ENCODE results near the gene TOP1. TPM values are rescaled to one million over a fixed set of nuclear protein-coding genes. Genes with fewer than 3 reads are reported as not detected.
"Not testable (repeated sequence)": the region's sequence is repeated elsewhere in the genome, so short reads cannot be mapped to it uniquely, and the experiment has no call there.

TOP1 gene
- polyA plus RNA-seq, 2 donors = 25.7 to 27.0 TPM

GRCh38 chr20:41128317-41128716, 99.7 kb downstream of the TOP1 start:
- H3K4me3 ChIP-seq (ENCODE audit: low read depth in 1 of 2, low read length in 2 of 2); H3K4me1 ChIP-seq (ENCODE audit: control insufficient read depth in 2 of 2, insufficient read depth in 2 of 2, low read length in 1 of 2); H3K27me3 ChIP-seq (ENCODE audit: control insufficient read depth in 1 of 2, insufficient read depth in 2 of 2, low read length in 2 of 2); H3K9me3 ChIP-seq (ENCODE audit: control insufficient read depth in 2 of 2, insufficient read depth in 1 of 2, low read depth in 1 of 2, low read length in 1 of 2); H3K27ac ChIP-seq (ENCODE audit: low read depth in 2 of 2, low read length in 1 of 2): not testable (repeated sequence)
- WGBS, 2 donors = 56% methylated on average over 1 of the region's 3 CpGs; no CpG with 5 or more reads in 1 of the 2 donors
- peaks cover 0 to 19% of the 10 kb centered on the region in 2 donors for H3K36me3 ChIP-seq (ENCODE audit: control insufficient read depth in 2 of 2, insufficient read depth in 2 of 2, low read length in 1 of 2)

GRCh38 chr20:41131594-41132387, 103.2 kb downstream of the TOP1 start:
- no peak overlapping the region for H3K4me3 ChIP-seq (ENCODE audit: low read depth in 1 of 2, low read length in 2 of 2)

GRCh38 chr20:41132388-41132775, 103.8 kb downstream of the TOP1 start:
- H3K9me3 ChIP-seq (ENCODE audit: control insufficient read depth in 2 of 2, insufficient read depth in 1 of 2, low read depth in 1 of 2, low read length in 1 of 2); H3K4me3 ChIP-seq (ENCODE audit: low read depth in 1 of 2, low read length in 2 of 2); H3K27me3 ChIP-seq (ENCODE audit: control insufficient read depth in 1 of 2, insufficient read depth in 2 of 2, low read length in 2 of 2); H3K36me3 ChIP-seq (ENCODE audit: control insufficient read depth in 2 of 2, insufficient read depth in 2 of 2, low read length in 1 of 2); H3K27ac ChIP-seq (ENCODE audit: low read depth in 2 of 2, low read length in 1 of 2): not testable (repeated sequence)
- WGBS, 2 donors = 77 to 81% methylated on average over 9 of the region's 9 CpGs
- peaks cover 3 to 17% of the 10 kb centered on the region in 2 donors for H3K4me1 ChIP-seq (ENCODE audit: control insufficient read depth in 2 of 2, insufficient read depth in 2 of 2, low read length in 1 of 2)

More at GRCh38 chr20:41131594-41132387, 103.2 kb downstream of the TOP1 start:
- H3K9me3 ChIP-seq (ENCODE audit: control insufficient read depth in 2 of 2, insufficient read depth in 1 of 2, low read depth in 1 of 2, low read length in 1 of 2) = no peaks in the 10 kb centered on the region
- WGBS, 2 donors = 75 to 78% methylated on average over 5 of the region's 5 CpGs
- H3K27me3 ChIP-seq (ENCODE audit: control insufficient read depth in 1 of 2, insufficient read depth in 2 of 2, low read length in 2 of 2) = no peaks in the 10 kb centered on the region
- no peak overlapping the region for H3K27ac ChIP-seq (ENCODE audit: low read depth in 2 of 2, low read length in 1 of 2)
- peaks cover 0 to under 1% of the 10 kb centered on the region in 2 donors for H3K36me3 ChIP-seq (ENCODE audit: control insufficient read depth in 2 of 2, insufficient read depth in 2 of 2, low read length in 1 of 2)
- peaks cover 3 to 17% of the 10 kb centered on the region in 2 donors for H3K4me1 ChIP-seq (ENCODE audit: control insufficient read depth in 2 of 2, insufficient read depth in 2 of 2, low read length in 1 of 2)

GRCh38 chr20:41133709-41134361, 105.2 kb downstream of the TOP1 start:
- no peaks in the 10 kb centered on the region for H3K9me3 ChIP-seq (ENCODE audit: control insufficient read depth in 2 of 2, insufficient read depth in 1 of 2, low read depth in 1 of 2, low read length in 1 of 2)
- no peak overlapping the region for H3K4me3 ChIP-seq (ENCODE audit: low read depth in 1 of 2, low read length in 2 of 2)
- WGBS, 2 donors = 52 to 59% methylated on average over 7 of the region's 7 CpGs
- H3K27me3 ChIP-seq (ENCODE audit: control insufficient read depth in 1 of 2, insufficient read depth in 2 of 2, low read length in 2 of 2) = no peaks in the 10 kb centered on the region
- peaks cover 3 to 17% of the 10 kb centered on the region in 2 donors for H3K4me1 ChIP-seq (ENCODE audit: control insufficient read depth in 2 of 2, insufficient read depth in 2 of 2, low read length in 1 of 2)
- peak overlapping the region; percentile 20 to 73 for H3K27ac ChIP-seq (ENCODE audit: low read depth in 2 of 2, low read length in 1 of 2)
- no peaks in the 10 kb centered on the region for H3K36me3 ChIP-seq (ENCODE audit: control insufficient read depth in 2 of 2, insufficient read depth in 2 of 2, low read length in 1 of 2)

GRCh38 chr20:41134362-41135186, 106.0 kb downstream of the TOP1 start:
- WGBS, 2 donors = 72 to 73% methylated on average over 9 of the region's 9 CpGs
- H3K4me1 ChIP-seq (ENCODE audit: control insufficient read depth in 2 of 2, insufficient read depth in 2 of 2, low read length in 1 of 2) = peaks cover 3 to 21% of the 10 kb centered on the region in 2 donors
- H3K27me3 ChIP-seq (ENCODE audit: control insufficient read depth in 1 of 2, insufficient read depth in 2 of 2, low read length in 2 of 2) = no peaks in the 10 kb centered on the region
- H3K36me3 ChIP-seq (ENCODE audit: control insufficient read depth in 2 of 2, insufficient read depth in 2 of 2, low read length in 1 of 2) = no peaks in the 10 kb centered on the region
- peak overlapping the region; percentile 20 to 73 for H3K27ac ChIP-seq (ENCODE audit: low read depth in 2 of 2, low read length in 1 of 2)
- no peak overlapping the region for H3K4me3 ChIP-seq (ENCODE audit: low read depth in 1 of 2, low read length in 2 of 2)
- no peaks in the 10 kb centered on the region for H3K9me3 ChIP-seq (ENCODE audit: control insufficient read depth in 2 of 2, insufficient read depth in 1 of 2, low read depth in 1 of 2, low read length in 1 of 2)

- Histone ChIP-seq H3K36me3 (ENCODE audit: control insufficient read depth in 2 of 2, insufficient read depth in 2 of 2, low read length in 1 of 2) (no peaks in the 10 kb centered on the region), H3K27ac (ENCODE audit: low read depth in 2 of 2, low read length in 1 of 2) (no peak overlapping the region), H3K4me1 (ENCODE audit: control insufficient read depth in 2 of 2, insufficient read depth in 2 of 2, low read length in 1 of 2) (peaks cover 3 to 25% of the 10 kb centered on the region in 2 donors), H3K4me3 (ENCODE audit: low read depth in 1 of 2, low read length in 2 of 2) (no peak overlapping the region), H3K27me3 (ENCODE audit: control insufficient read depth in 1 of 2, insufficient read depth in 2 of 2, low read length in 2 of 2) (no peaks in the 10 kb centered on the region), H3K9me3 (ENCODE audit: control insufficient read depth in 2 of 2, insufficient read depth in 1 of 2, low read depth in 1 of 2, low read length in 1 of 2) (no peaks in the 10 kb centered on the region)
- WGBS, 2 donors = 37 to 45% methylated on average over 13 of the region's 13 CpGs
Observed at GRCh38 chr20:41135187-41135887, 106.7 kb downstream of the TOP1 start.

- H3K4me3 ChIP-seq (ENCODE audit: low read depth in 1 of 2, low read length in 2 of 2) = peak overlapping the region; percentile 68 to 97
- H3K4me1 ChIP-seq (ENCODE audit: control insufficient read depth in 2 of 2, insufficient read depth in 2 of 2, low read length in 1 of 2) = peaks cover 7 to 30% of the 10 kb centered on the region in 2 donors
- H3K27me3 ChIP-seq (ENCODE audit: control insufficient read depth in 1 of 2, insufficient read depth in 2 of 2, low read length in 2 of 2) = no peaks in the 10 kb centered on the region
- peak overlapping the region; percentile 83 to 92 for H3K27ac ChIP-seq (ENCODE audit: low read depth in 2 of 2, low read length in 1 of 2)
- peaks cover 0 to 3% of the 10 kb centered on the region in 2 donors for H3K36me3 ChIP-seq (ENCODE audit: control insufficient read depth in 2 of 2, insufficient read depth in 2 of 2, low read length in 1 of 2)
- no peaks in the 10 kb centered on the region for H3K9me3 ChIP-seq (ENCODE audit: control insufficient read depth in 2 of 2, insufficient read depth in 1 of 2, low read depth in 1 of 2, low read length in 1 of 2)
- 37 to 41% methylated on average over 23 of the region's 23 CpGs for WGBS, 2 donors
Observed at GRCh38 chr20:41135888-41136679, 107.5 kb downstream of the TOP1 start.

- Histone ChIP-seq H3K4me1 (ENCODE audit: control insufficient read depth in 2 of 2, insufficient read depth in 2 of 2, low read length in 1 of 2) (peaks cover 7 to 30% of the 10 kb centered on the region in 2 donors), H3K4me3 (ENCODE audit: low read depth in 1 of 2, low read length in 2 of 2) (peak within 1 kb of the TSS; percentile 68 to 97), H3K27me3 (ENCODE audit: control insufficient read depth in 1 of 2, insufficient read depth in 2 of 2, low read length in 2 of 2) (no peaks in the 10 kb centered on the region), H3K9me3 (ENCODE audit: control insufficient read depth in 2 of 2, insufficient read depth in 1 of 2, low read depth in 1 of 2, low read length in 1 of 2) (no peaks in the 10 kb centered on the region), H3K36me3 (ENCODE audit: control insufficient read depth in 2 of 2, insufficient read depth in 2 of 2, low read length in 1 of 2) (peaks cover 0 to 3% of the 10 kb centered on the region in 2 donors), H3K27ac (ENCODE audit: low read depth in 2 of 2, low read length in 1 of 2) (peak within 1 kb of the TSS; percentile 92 to 98)
- WGBS, 2 donors = 0% methylated on average over 36 to 121 of the region's 121 CpGs
Observed at GRCh38 chr20:41136680-41137613, 108.3 kb downstream of the TOP1 start, which contains the start of gene PLCG1. Gene PLCG1, plus strand, starts transcription at chr20:41137543. Its CDS starts 99 bp downstream, at chr20:41137642.

Data from esophagus (tissue), 2 donors.